ENCODE measurements around the gene CCNDBP1.

DNA sequence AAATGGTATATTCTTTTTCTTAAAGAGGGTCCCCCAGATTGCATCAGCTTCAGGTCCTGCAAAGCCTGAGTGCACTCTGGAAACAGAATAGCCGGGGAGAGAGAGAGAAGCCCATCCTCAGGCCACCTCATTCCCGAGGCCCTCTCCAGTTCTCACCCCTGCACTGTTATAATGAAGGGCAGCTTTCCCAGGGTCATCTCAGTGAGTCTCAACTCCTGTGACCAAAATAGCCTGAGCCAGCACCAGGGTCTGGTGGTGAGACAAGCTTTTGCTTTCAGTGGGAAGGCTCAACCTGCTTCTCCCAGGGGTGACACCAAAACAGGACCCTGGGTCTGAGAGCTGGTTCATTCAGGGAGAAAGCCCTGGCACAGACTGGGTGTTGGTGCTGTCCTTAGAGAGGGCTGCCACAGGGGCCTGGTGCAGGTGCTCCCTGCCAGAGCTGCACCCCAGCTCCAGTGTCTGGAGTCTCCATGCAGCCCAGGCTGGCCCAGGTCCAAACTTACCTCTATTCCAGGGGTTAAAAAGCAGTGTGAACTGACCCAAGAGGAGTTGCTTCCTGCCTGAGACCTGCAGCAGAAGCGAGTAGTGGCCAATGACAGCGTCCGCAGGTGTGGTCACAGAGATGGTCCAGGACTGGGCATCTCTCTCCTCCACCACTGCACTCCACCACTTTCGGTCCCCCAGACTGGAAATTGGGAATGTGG, 29.5 kb downstream of the CCNDBP1 start:
- TF ChIP-seq, protein P1, sequence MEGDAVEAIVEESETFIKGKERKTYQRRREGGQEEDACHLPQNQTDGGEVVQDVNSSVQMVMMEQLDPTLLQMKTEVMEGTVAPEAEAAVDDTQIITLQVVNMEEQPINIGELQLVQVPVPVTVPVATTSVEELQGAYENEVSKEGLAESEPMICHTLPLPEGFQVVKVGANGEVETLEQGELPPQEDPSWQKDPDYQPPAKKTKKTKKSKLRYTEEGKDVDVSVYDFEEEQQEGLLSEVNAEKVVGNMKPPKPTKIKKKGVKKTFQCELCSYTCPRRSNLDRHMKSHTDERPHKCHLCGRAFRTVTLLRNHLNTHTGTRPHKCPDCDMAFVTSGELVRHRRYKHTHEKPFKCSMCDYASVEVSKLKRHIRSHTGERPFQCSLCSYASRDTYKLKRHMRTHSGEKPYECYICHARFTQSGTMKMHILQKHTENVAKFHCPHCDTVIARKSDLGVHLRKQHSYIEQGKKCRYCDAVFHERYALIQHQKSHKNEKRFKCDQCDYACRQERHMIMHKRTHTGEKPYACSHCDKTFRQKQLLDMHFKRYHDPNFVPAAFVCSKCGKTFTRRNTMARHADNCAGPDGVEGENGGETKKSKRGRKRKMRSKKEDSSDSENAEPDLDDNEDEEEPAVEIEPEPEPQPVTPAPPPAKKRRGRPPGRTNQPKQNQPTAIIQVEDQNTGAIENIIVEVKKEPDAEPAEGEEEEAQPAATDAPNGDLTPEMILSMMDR (conservative IDR thresholded peaks at IDR 0.05; ENCODE audit: low read depth in 2 of 2), result no peak
- no peak for TF ChIP-seq REST (IDR thresholded peaks at IDR 0.05; ENCODE audit: unreplicated experiment)
